Astrocyte of the cerebellum (primary cell): ENCODE results near the gene RNPS1.

Source experiments
- DNase-seq: peaks from one replicate; pipeline ENCODE4 v3.0.0-alpha.2; 2011; ENCODE audit warnings: low read depth
- H3K4me3 ChIP-seq: 2 replicates; pipeline ENCODE4 v1.5.1; 2011; ENCODE audit warnings: mild to moderate bottlenecking, low read depth, low read length, moderate library complexity
- CTCF ChIP-seq: IDR thresholded peaks from 2 replicates; pipeline ENCODE4 v1.5.1; 2012; ENCODE audit warnings: low read length, low read depth, moderate library complexity, mild to moderate bottlenecking; ENCODE audit errors: missing control alignments
- in situ Hi-C: cut with HindIII; loops from 2 replicates; pipeline ENCODE4 v1.10.0; 2017; ENCODE audit warnings: low sequenced_read_pairs

RNPS1 gene

GRCh38 chr16:2232094-2232990 lies 35.6 kb downstream of the RNPS1 start:
- no peak for TF ChIP-seq CTCF
- in situ Hi-C loops = no loop called here

GRCh38 chr16:2231016-2231931 lies 36.7 kb downstream of the RNPS1 start:
- no peak for DNase-seq
- no peak overlapping the region for H3K4me3 ChIP-seq
- no peak for TF ChIP-seq CTCF
- in situ Hi-C loops = no loop called here

More at GRCh38 chr16:2232094-2232990, 35.6 kb downstream of the RNPS1 start:
- no peak overlapping the region for H3K4me3 ChIP-seq
- no peak for DNase-seq

GRCh38 chr16:2230376-2230775 lies 37.5 kb downstream of the RNPS1 start:
- in situ Hi-C loops = no loop called here
- no peak for TF ChIP-seq CTCF

GRCh38 chr16:2229632-2230250 lies 38.2 kb downstream of the RNPS1 start:
- no peak overlapping the region for H3K4me3 ChIP-seq
- no peak for DNase-seq
- in situ Hi-C loops = no loop called here
- TF ChIP-seq CTCF = no peak

More at GRCh38 chr16:2230376-2230775, 37.5 kb downstream of the RNPS1 start:
- H3K4me3 ChIP-seq = no peak overlapping the region
- no peak for DNase-seq

- no peak for DNase-seq
- no peak for TF ChIP-seq CTCF
- no peak overlapping the region for H3K4me3 ChIP-seq
- in situ Hi-C loops = no loop called here
Measured at GRCh38 chr16:2229091-2229490, 38.8 kb downstream of the RNPS1 start.
